Stimulated activated naive CD8-positive, alpha-beta T cell treated with anti-CD3 and anti-CD28 coated beads, Interleukin-15, amount 100 ng/mL, for 72 hours (primary cell): ENCODE measurements around the gene RAD51B.

Experiments used
- ATAC-seq: fragments of 150-1000 bp; cut with Tn5 transposase; 2 replicates; pipeline ENCODE4 v1.10.0; 2021; ENCODE audit warnings: mild to moderate bottlenecking, moderate library complexity
- DNase-seq, 2 donors: peaks; one replicate each; pipeline ENCODE4 v3.0.0; 2021 to 2022
- H3K27ac Mint-ChIP-seq, 2 donors: one replicate each; pipeline ENCODE4 v1.8.0; 2022; ENCODE audit warnings: mild to moderate bottlenecking in 2 of 2, mixed read lengths in 2 of 2, moderate library complexity in 2 of 2
- H3K27me3 Mint-ChIP-seq: one replicate; pipeline ENCODE4 v1.8.0; 2022; ENCODE audit warnings: mixed read lengths
- H3K4me1 Mint-ChIP-seq: one replicate; pipeline ENCODE4 v1.8.0; 2022; ENCODE audit warnings: mild to moderate bottlenecking, mixed read lengths
- H3K4me3 Mint-ChIP-seq, 2 donors: one replicate each; pipeline ENCODE4 v1.8.0; 2022; ENCODE audit warnings: mild to moderate bottlenecking in 2 of 2, mixed read lengths in 2 of 2, moderate library complexity in 1 of 2
- H3K9me3 Mint-ChIP-seq, 2 donors: one replicate each; pipeline ENCODE4 v1.8.0; 2022; ENCODE audit warnings: mixed read lengths in 2 of 2

Gene RAD51B

GRCh38 chr14:68612049-68612448 lies 792.5 kb downstream of the RAD51B start:
- H3K9me3 Mint-ChIP-seq, result peaks cover 16 to 19% of the 10 kb centered on the region in 2 donors
- DNase-seq (no peak), ATAC-seq (no peak)
- H3K27me3 Mint-ChIP-seq, result no peaks in the 10 kb centered on the region
- H3K4me1 Mint-ChIP-seq, result peaks cover 13% of the 10 kb centered on the region
- no peak overlapping the region for H3K4me3 Mint-ChIP-seq
- H3K27ac Mint-ChIP-seq, result no peak overlapping the region

GRCh38 chr14:68616221-68616902 lies 796.8 kb downstream of the RAD51B start:
- H3K9me3 Mint-ChIP-seq, result peaks cover 32 to 37% of the 10 kb centered on the region in 2 donors
- ATAC-seq (no peak), DNase-seq (no peak)
- H3K27ac Mint-ChIP-seq, result no peak overlapping the region
- no peaks in the 10 kb centered on the region for H3K4me1 Mint-ChIP-seq
- H3K27me3 Mint-ChIP-seq, result no peaks in the 10 kb centered on the region
- no peak overlapping the region for H3K4me3 Mint-ChIP-seq

GRCh38 chr14:68619790-68620574 lies 800.4 kb downstream of the RAD51B start:
- ATAC-seq, result no peak

GRCh38 chr14:68621400-68622365 lies 802.1 kb downstream of the RAD51B start:
- H3K27ac Mint-ChIP-seq, result peak overlapping the region in 1 of 2 donors; percentile 1
- H3K4me3 Mint-ChIP-seq, result no peak overlapping the region
- peaks cover 12% of the 10 kb centered on the region for H3K4me1 Mint-ChIP-seq
- no peaks in the 10 kb centered on the region for H3K27me3 Mint-ChIP-seq
- peaks cover 18 to 27% of the 10 kb centered on the region in 2 donors for H3K9me3 Mint-ChIP-seq
- ATAC-seq, result no peak
- no peak for DNase-seq

More at GRCh38 chr14:68619790-68620574, 800.4 kb downstream of the RAD51B start:
- DNase-seq, result no peak
- no peak overlapping the region for H3K27ac Mint-ChIP-seq
- peaks cover 28 to 39% of the 10 kb centered on the region in 2 donors for H3K9me3 Mint-ChIP-seq
- no peak overlapping the region for H3K4me3 Mint-ChIP-seq
- no peaks in the 10 kb centered on the region for H3K27me3 Mint-ChIP-seq
- peaks cover 12% of the 10 kb centered on the region for H3K4me1 Mint-ChIP-seq

GRCh38 chr14:68622856-68623255 lies 803.3 kb downstream of the RAD51B start:
- no peak for DNase-seq
- Mint-ChIP-seq H3K4me3 (no peak overlapping the region), H3K27me3 (no peaks in the 10 kb centered on the region), H3K27ac (no peak overlapping the region), H3K4me1 (peaks cover 12% of the 10 kb centered on the region), H3K9me3 (peaks cover 13 to 16% of the 10 kb centered on the region in 2 donors)
- peak; percentile 55 for ATAC-seq

- Mint-ChIP-seq H3K9me3 (peaks cover 11 to 12% of the 10 kb centered on the region in 2 donors), H3K27ac (peak overlapping the region in 1 of 2 donors; percentile 1), H3K27me3 (no peaks in the 10 kb centered on the region), H3K4me3 (no peak overlapping the region), H3K4me1 (peaks cover 12% of the 10 kb centered on the region)
- DNase-seq (no peak), ATAC-seq (no peak)
These were observed 803.7 kb downstream of the RAD51B start for GRCh38 chr14:68623307-68623706.

- peaks cover 2% of the 10 kb centered on the region for H3K27me3 Mint-ChIP-seq
- peaks cover 17% of the 10 kb centered on the region for H3K4me1 Mint-ChIP-seq
- peaks cover 7% of the 10 kb centered on the region in 2 donors for H3K9me3 Mint-ChIP-seq
- H3K4me3 Mint-ChIP-seq, result no peak overlapping the region
- H3K27ac Mint-ChIP-seq, result no peak overlapping the region
- DNase-seq (no peak), ATAC-seq (no peak)
These were observed 804.2 kb downstream of the RAD51B start for GRCh38 chr14:68623826-68624225.

GRCh38 chr14:68624541-68625220 lies 805.1 kb downstream of the RAD51B start:
- H3K4me1 Mint-ChIP-seq, result peaks cover 21% of the 10 kb centered on the region
- H3K4me3 Mint-ChIP-seq, result no peak overlapping the region
- DNase-seq, result no peak
- H3K27me3 Mint-ChIP-seq, result peaks cover 8% of the 10 kb centered on the region
- ATAC-seq, result no peak
- H3K9me3 Mint-ChIP-seq, result peaks cover 7% of the 10 kb centered on the region in 2 donors
- H3K27ac Mint-ChIP-seq, result no peak overlapping the region

- DNase-seq, result no peak
- H3K27ac Mint-ChIP-seq, result no peak overlapping the region
- H3K4me3 Mint-ChIP-seq, result no peak overlapping the region
- ATAC-seq, result no peak
- H3K27me3 Mint-ChIP-seq, result peaks cover 12% of the 10 kb centered on the region
- H3K4me1 Mint-ChIP-seq, result peaks cover 21% of the 10 kb centered on the region
- peaks cover 7% of the 10 kb centered on the region in 2 donors for H3K9me3 Mint-ChIP-seq
These were observed 805.9 kb downstream of the RAD51B start for GRCh38 chr14:68625366-68626090.

GRCh38 chr14:68626386-68626785 lies 806.8 kb downstream of the RAD51B start:
- Mint-ChIP-seq H3K27me3 (peaks cover 13% of the 10 kb centered on the region), H3K9me3 (peaks cover under 1 to 2% of the 10 kb centered on the region in 2 donors), H3K27ac (no peak overlapping the region), H3K4me1 (peaks cover 21% of the 10 kb centered on the region), H3K4me3 (no peak overlapping the region)
- ATAC-seq (no peak), DNase-seq (no peak)

GRCh38 chr14:68627050-68627867 lies 807.7 kb downstream of the RAD51B start:
- no peaks in the 10 kb centered on the region for H3K9me3 Mint-ChIP-seq
- peaks cover 21% of the 10 kb centered on the region for H3K4me1 Mint-ChIP-seq
- peaks cover 19% of the 10 kb centered on the region for H3K27me3 Mint-ChIP-seq
- ATAC-seq, result no peak
- no peak for DNase-seq
- no peak overlapping the region for H3K4me3 Mint-ChIP-seq
- peak overlapping the region in 1 of 2 donors; percentile 14 for H3K27ac Mint-ChIP-seq

GRCh38 chr14:68627868-68628604 lies 808.5 kb downstream of the RAD51B start:
- Mint-ChIP-seq H3K27me3 (peaks cover 19% of the 10 kb centered on the region), H3K27ac (no peak overlapping the region), H3K4me1 (peaks cover 14% of the 10 kb centered on the region), H3K9me3 (no peaks in the 10 kb centered on the region), H3K4me3 (peak overlapping the region; percentile 31 to 69)
- peak; percentile 60 for ATAC-seq
- peak in 1 of 2 donors; percentile 36 for DNase-seq
